GM12873 (cell line): Measurements from ENCODE around the gene LIPM.

Source experiments
- TF ChIP-seq, protein P1 (sequence below): IDR thresholded peaks from 2 replicates; pipeline ENCODE4 v1.5.1; 2012; ENCODE audit warnings: low read depth, mild to moderate bottlenecking, moderate library complexity, low read length, control low read depth; ENCODE audit not compliant: insufficient read depth; ENCODE audit errors: missing control alignments

LIPM gene

GRCh38 chr10:88830643-88831268, 28.2 kb downstream of the LIPM start:
- TF ChIP-seq, protein P1, sequence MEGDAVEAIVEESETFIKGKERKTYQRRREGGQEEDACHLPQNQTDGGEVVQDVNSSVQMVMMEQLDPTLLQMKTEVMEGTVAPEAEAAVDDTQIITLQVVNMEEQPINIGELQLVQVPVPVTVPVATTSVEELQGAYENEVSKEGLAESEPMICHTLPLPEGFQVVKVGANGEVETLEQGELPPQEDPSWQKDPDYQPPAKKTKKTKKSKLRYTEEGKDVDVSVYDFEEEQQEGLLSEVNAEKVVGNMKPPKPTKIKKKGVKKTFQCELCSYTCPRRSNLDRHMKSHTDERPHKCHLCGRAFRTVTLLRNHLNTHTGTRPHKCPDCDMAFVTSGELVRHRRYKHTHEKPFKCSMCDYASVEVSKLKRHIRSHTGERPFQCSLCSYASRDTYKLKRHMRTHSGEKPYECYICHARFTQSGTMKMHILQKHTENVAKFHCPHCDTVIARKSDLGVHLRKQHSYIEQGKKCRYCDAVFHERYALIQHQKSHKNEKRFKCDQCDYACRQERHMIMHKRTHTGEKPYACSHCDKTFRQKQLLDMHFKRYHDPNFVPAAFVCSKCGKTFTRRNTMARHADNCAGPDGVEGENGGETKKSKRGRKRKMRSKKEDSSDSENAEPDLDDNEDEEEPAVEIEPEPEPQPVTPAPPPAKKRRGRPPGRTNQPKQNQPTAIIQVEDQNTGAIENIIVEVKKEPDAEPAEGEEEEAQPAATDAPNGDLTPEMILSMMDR: no peak

GRCh38 chr10:88831709-88832108, 29.2 kb downstream of the LIPM start:
- TF ChIP-seq, protein P1: no peak

DNA sequence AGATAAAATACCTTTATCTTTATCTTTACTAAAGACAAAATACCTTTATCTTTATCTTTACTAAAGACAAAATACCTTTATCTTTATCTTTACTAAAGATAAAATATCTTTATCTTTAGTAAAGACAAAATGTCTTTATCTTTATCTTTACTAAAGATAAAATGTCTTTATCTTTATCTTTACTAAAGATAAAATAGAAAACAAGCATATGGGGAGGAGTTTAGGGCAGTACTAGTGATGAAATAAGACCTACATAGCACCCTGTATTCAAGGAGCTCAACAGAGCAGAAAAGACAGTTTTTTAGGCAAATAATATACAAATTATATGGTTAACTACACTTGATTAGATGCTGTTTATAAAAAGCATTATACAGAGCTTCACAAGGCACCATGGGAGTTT, 29.8 kb downstream of the LIPM start:
- TF ChIP-seq, protein P1: no peak

DNA sequence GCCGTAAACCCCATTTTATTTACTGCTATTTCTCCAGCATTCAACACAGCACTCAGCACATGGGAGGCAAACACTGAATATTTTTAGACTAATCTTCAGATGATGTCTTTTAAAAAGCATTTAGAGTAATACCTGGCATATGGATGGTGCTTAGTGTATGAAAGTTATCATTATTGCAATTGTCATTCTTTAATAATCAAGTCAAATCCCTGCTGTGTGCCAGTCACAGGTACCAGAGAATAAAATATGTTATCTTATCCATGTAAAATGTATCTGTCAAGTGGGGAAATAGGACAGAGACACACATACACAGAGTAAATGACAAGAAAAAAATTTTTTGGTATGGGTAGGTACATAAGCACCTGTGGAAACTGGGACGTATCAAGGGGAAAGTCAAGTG, 30.6 kb downstream of the LIPM start:
- TF ChIP-seq, protein P1: no peak

GRCh38 chr10:88833723-88834122, 31.2 kb downstream of the LIPM start:
- TF ChIP-seq, protein P1: no peak

DNA sequence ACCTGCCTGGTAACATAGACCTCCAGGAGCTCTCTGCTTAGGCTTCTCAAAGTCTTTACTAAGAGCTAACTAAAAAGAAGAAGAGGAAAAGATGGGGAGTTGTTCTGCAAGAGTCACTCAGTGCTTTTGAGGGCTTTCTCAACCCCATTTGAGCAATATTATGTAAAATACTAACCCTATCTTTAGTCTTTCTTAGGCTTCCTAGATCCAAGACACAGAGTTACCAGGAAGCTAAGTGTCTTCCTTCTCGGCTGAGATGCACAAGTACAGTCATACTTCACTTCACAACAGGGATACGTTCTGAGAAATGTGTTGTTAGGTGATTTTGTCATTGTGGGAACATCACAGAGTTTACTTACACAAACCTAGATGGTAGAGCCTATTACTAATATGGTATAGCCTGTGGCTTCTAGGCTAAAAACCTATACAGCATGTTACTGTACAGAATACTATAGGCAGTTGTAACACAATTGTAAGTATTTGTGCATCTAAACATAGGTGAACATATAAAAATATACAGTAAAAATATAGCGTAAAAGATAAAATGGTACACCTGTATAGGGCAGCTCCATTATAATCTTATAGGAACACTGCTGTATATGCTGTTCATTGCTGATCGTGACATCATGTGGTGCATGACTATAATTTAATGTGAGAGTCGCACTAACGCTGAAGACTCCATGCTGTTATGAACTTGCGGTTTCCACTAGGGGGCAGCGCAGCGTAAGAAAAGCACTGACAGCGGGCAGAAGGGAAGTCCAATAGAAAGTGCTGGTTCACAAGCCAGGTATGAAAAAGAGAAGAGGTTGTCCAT, 32.8 kb downstream of the LIPM start:
- TF ChIP-seq, protein P1: peak; percentile 83

- TF ChIP-seq, protein P1: no peak
Measured at GRCh38 chr10:88835910-88836221, 33.3 kb downstream of the LIPM start.
